HG02678 (cell line): Measurements from ENCODE around the gene CLEC20A.
"Not testable (repeated sequence)": the region's sequence is repeated elsewhere in the genome, so short reads cannot be mapped to it uniquely, and the experiment has no call there.

Experiments used
- ATAC-seq: cut with Tn5 transposase; IDR thresholded peaks from one replicate; pipeline ENCODE4 v1.9.1; 2021; ENCODE audit warnings: mild to moderate bottlenecking, moderate library complexity; ENCODE audit not compliant: unreplicated experiment

Gene CLEC20A

GRCh38 chr1:178529364-178530036, 32.7 kb upstream of the CLEC20A start:
- ATAC-seq = no peak

- ATAC-seq = no peak
These were observed 32.2 kb upstream of the CLEC20A start for GRCh38 chr1:178528953-178529335.

- no peak for ATAC-seq
These were observed 31.6 kb upstream of the CLEC20A start for GRCh38 chr1:178528228-178528952.

- no peak for ATAC-seq
These were observed 30.4 kb upstream of the CLEC20A start for GRCh38 chr1:178527117-178527516.

- ATAC-seq = no peak
These were observed 24.5 kb upstream of the CLEC20A start for GRCh38 chr1:178521241-178521640.

GRCh38 chr1:178520803-178521202, 24.0 kb upstream of the CLEC20A start:
- no peak for ATAC-seq

- no peak for ATAC-seq
These were observed 22.1 kb upstream of the CLEC20A start for GRCh38 chr1:178518894-178519293.

GRCh38 chr1:178516110-178516509, 19.3 kb upstream of the CLEC20A start:
- no peak for ATAC-seq

GRCh38 chr1:178513278-178513983, 16.7 kb upstream of the CLEC20A start:
- no peak for ATAC-seq

GRCh38 chr1:178512566-178513277, 16.0 kb upstream of the CLEC20A start, which contains the start of gene TEX35:
Gene TEX35, plus strand, starts transcription at chr1:178513109. Its CDS starts 80 bp downstream, at chr1:178513189.
- no peak for ATAC-seq

GRCh38 chr1:178510155-178510554, 13.4 kb upstream of the CLEC20A start:
- no peak for ATAC-seq

- no peak for ATAC-seq
These were observed 12.7 kb upstream of the CLEC20A start for GRCh38 chr1:178509414-178510007.

- ATAC-seq = no peak
These were observed 9.9 kb upstream of the CLEC20A start for GRCh38 chr1:178506669-178507068.

- ATAC-seq = no peak
These were observed 9.4 kb upstream of the CLEC20A start for GRCh38 chr1:178506177-178506576.

- ATAC-seq = no peak
These were observed 7.5 kb upstream of the CLEC20A start for GRCh38 chr1:178504286-178504685.

GRCh38 chr1:178503849-178504248, 7.1 kb upstream of the CLEC20A start:
- ATAC-seq = no peak

GRCh38 chr1:178503316-178503715, 6.6 kb upstream of the CLEC20A start:
- not testable (repeated sequence) for ATAC-seq

- ATAC-seq = no peak
These were observed 6.1 kb upstream of the CLEC20A start for GRCh38 chr1:178502856-178503255.

- ATAC-seq = no peak
These were observed 5.6 kb upstream of the CLEC20A start for GRCh38 chr1:178502330-178502714.

GRCh38 chr1:178501705-178502329, 5.1 kb upstream of the CLEC20A start:
- peak; percentile 83 for ATAC-seq
